Karpas-422 (cell line): Measurements from ENCODE around the gene KCNE4. TPM values are rescaled to one million over a fixed set of nuclear protein-coding genes. Genes with fewer than 3 reads are reported as not detected.

Source experiments
- DNase-seq: peaks from one replicate; pipeline ENCODE4 v3.0.0-alpha.2; 2015
- H2AFZ ChIP-seq: fragments of 200-600 bp; sonication (generic); 2 replicates; pipeline ENCODE4 v1.6.1; 2014; ENCODE audit warnings: antibody characterized with exemption, low read length, mixed read lengths
- H3K27ac ChIP-seq: fragments of 200-600 bp; sonication (generic); 2 replicates; pipeline ENCODE4 v1.5.1; 2014; ENCODE audit warnings: mild to moderate bottlenecking, low read length, moderate library complexity
- H3K27me3 ChIP-seq: fragments of 200-600 bp; sonication (generic); 2 replicates; pipeline ENCODE4 v1.6.1; 2014; ENCODE audit warnings: low read length, mixed read lengths
- H3K36me3 ChIP-seq: fragments of 200-600 bp; sonication (generic); 2 replicates; pipeline ENCODE4 v1.6.1; 2014; ENCODE audit warnings: low read length, mixed read lengths; ENCODE audit not compliant: insufficient read depth
- H3K4me1 ChIP-seq: fragments of 200-600 bp; sonication (generic); 2 replicates; pipeline ENCODE4 v1.6.1; 2014; ENCODE audit warnings: mild to moderate bottlenecking, low read length, mixed read lengths
- H3K4me2 ChIP-seq: fragments of 200-600 bp; sonication (generic); 2 replicates; pipeline ENCODE4 v1.6.1; 2014; ENCODE audit warnings: low read length, low read depth, mild to moderate bottlenecking; ENCODE audit not compliant: poor library complexity, severe bottlenecking
- H3K4me3 ChIP-seq: fragments of 200-600 bp; sonication (generic); 2 replicates; pipeline ENCODE4 v1.5.1; 2014; ENCODE audit warnings: mild to moderate bottlenecking, antibody characterized with exemption, low read length, mixed read lengths
- H3K79me2 ChIP-seq: fragments of 200-600 bp; sonication (generic); 2 replicates; pipeline ENCODE4 v1.6.1; 2014; ENCODE audit warnings: mild to moderate bottlenecking, low read length, mixed read lengths
- H3K9ac ChIP-seq: fragments of 200-600 bp; sonication (generic); 2 replicates; pipeline ENCODE4 v1.6.0; 2014; ENCODE audit warnings: low read length
- H3K9me2 ChIP-seq: fragments of 200-600 bp; sonication (generic), shearing (Covaris generic); replicated peaks from 2 replicates; pipeline ENCODE4 v1.6.0; 2014; ENCODE audit warnings: mild to moderate bottlenecking, low read length, moderate library complexity; ENCODE audit not compliant: insufficient read depth
- H3K9me3 ChIP-seq: fragments of 300-700, 200-600 bp; sonication (generic); 2 replicates; pipeline ENCODE4 v1.6.1; 2014; ENCODE audit warnings: low read length, mixed read lengths
- H4K20me1 ChIP-seq: fragments of 200-600 bp; sonication (generic); 2 replicates; pipeline ENCODE4 v1.6.1; 2014; ENCODE audit warnings: mild to moderate bottlenecking, antibody characterized with exemption, low read length, low read depth; ENCODE audit not compliant: insufficient read depth
- total RNA-seq: library from RNA; depleted of rRNA; stranded (reverse); fragments of >200 nt; shearing (Covaris generic); gene quantifications from 2 replicates; pipeline ENCODE4 v1.2.3, GENCODE V29; 2014; ENCODE audit warnings: low replicate concordance

KCNE4 gene
- total RNA-seq, 1 experiment from 2014 or later = not detected

- H3K4me3 ChIP-seq = no peak overlapping the region
- H3K79me2 ChIP-seq = no peaks in the 10 kb centered on the region
- no peaks in the 10 kb centered on the region for H4K20me1 ChIP-seq
- H3K9ac ChIP-seq = no peak overlapping the region
- no peak overlapping the region for H2AFZ ChIP-seq
- H3K9me3 ChIP-seq = no peaks in the 10 kb centered on the region
- H3K27ac ChIP-seq = no peak overlapping the region
- H3K27me3 ChIP-seq = no peaks in the 10 kb centered on the region
- H3K36me3 ChIP-seq = no peaks in the 10 kb centered on the region
- no peak for DNase-seq
- H3K4me2 ChIP-seq = no peak overlapping the region
- H3K9me2 ChIP-seq = no peaks in the 10 kb centered on the region
- no peaks in the 10 kb centered on the region for H3K4me1 ChIP-seq
Observed at GRCh38 chr2:223056701-223057418, 4.9 kb downstream of the KCNE4 start.

GRCh38 chr2:223057569-223057968, 5.6 kb downstream of the KCNE4 start:
- no peak overlapping the region for H2AFZ ChIP-seq
- H3K9ac ChIP-seq = no peak overlapping the region
- no peak overlapping the region for H3K4me2 ChIP-seq
- H3K4me1 ChIP-seq = no peaks in the 10 kb centered on the region
- no peak overlapping the region for H3K27ac ChIP-seq
- H3K9me3 ChIP-seq = no peaks in the 10 kb centered on the region
- DNase-seq = no peak
- no peaks in the 10 kb centered on the region for H3K27me3 ChIP-seq
- H3K36me3 ChIP-seq = no peaks in the 10 kb centered on the region
- H4K20me1 ChIP-seq = no peaks in the 10 kb centered on the region
- no peaks in the 10 kb centered on the region for H3K9me2 ChIP-seq
- no peak overlapping the region for H3K4me3 ChIP-seq
- H3K79me2 ChIP-seq = no peaks in the 10 kb centered on the region

- Histone ChIP-seq H3K27ac (no peak overlapping the region), H3K9me3 (no peaks in the 10 kb centered on the region), H3K4me2 (no peak overlapping the region), H2AFZ (no peak overlapping the region), H3K9ac (no peak overlapping the region), H3K9me2 (no peaks in the 10 kb centered on the region), H3K79me2 (no peaks in the 10 kb centered on the region), H3K27me3 (no peaks in the 10 kb centered on the region), H3K4me1 (no peaks in the 10 kb centered on the region), H3K4me3 (no peak overlapping the region), H4K20me1 (no peaks in the 10 kb centered on the region), H3K36me3 (no peaks in the 10 kb centered on the region)
- no peak for DNase-seq
Observed at GRCh38 chr2:223058952-223059716, 7.1 kb downstream of the KCNE4 start.

- Histone ChIP-seq H3K27me3 (no peaks in the 10 kb centered on the region), H2AFZ (no peak overlapping the region), H3K4me3 (no peak overlapping the region), H3K4me2 (no peak overlapping the region), H3K27ac (no peak overlapping the region), H4K20me1 (no peaks in the 10 kb centered on the region), H3K4me1 (no peaks in the 10 kb centered on the region), H3K9ac (no peak overlapping the region), H3K36me3 (no peaks in the 10 kb centered on the region), H3K9me3 (no peaks in the 10 kb centered on the region), H3K79me2 (no peaks in the 10 kb centered on the region), H3K9me2 (no peaks in the 10 kb centered on the region)
- DNase-seq = no peak
Observed at GRCh38 chr2:223060201-223060825, 8.3 kb downstream of the KCNE4 start.

- Histone ChIP-seq H3K9me2 (no peaks in the 10 kb centered on the region), H3K27me3 (no peaks in the 10 kb centered on the region), H3K9ac (no peak overlapping the region), H3K9me3 (no peaks in the 10 kb centered on the region), H3K27ac (no peak overlapping the region), H2AFZ (no peak overlapping the region), H3K4me3 (no peak overlapping the region), H4K20me1 (no peaks in the 10 kb centered on the region), H3K79me2 (no peaks in the 10 kb centered on the region), H3K4me1 (no peaks in the 10 kb centered on the region), H3K36me3 (no peaks in the 10 kb centered on the region), H3K4me2 (no peak overlapping the region)
- DNase-seq = no peak
Observed at GRCh38 chr2:223062396-223062795, 10.4 kb downstream of the KCNE4 start.

- Histone ChIP-seq H3K4me1 (no peaks in the 10 kb centered on the region), H3K36me3 (no peaks in the 10 kb centered on the region), H3K79me2 (no peaks in the 10 kb centered on the region), H3K4me2 (no peak overlapping the region), H3K9me3 (no peaks in the 10 kb centered on the region), H3K27me3 (no peaks in the 10 kb centered on the region), H3K27ac (no peak overlapping the region), H3K9ac (no peak overlapping the region), H2AFZ (no peak overlapping the region), H3K4me3 (no peak overlapping the region), H4K20me1 (no peaks in the 10 kb centered on the region), H3K9me2 (no peaks in the 10 kb centered on the region)
- no peak for DNase-seq
Observed at GRCh38 chr2:223065107-223065506, 13.1 kb downstream of the KCNE4 start.

- H3K9me2 ChIP-seq = no peaks in the 10 kb centered on the region
- no peaks in the 10 kb centered on the region for H3K4me1 ChIP-seq
Observed at GRCh38 chr2:223066721-223067120, 14.7 kb downstream of the KCNE4 start.

GRCh38 chr2:223068071-223068470, 16.1 kb downstream of the KCNE4 start:
- no peaks in the 10 kb centered on the region for H4K20me1 ChIP-seq
- H3K9me3 ChIP-seq = no peaks in the 10 kb centered on the region
- no peaks in the 10 kb centered on the region for H3K79me2 ChIP-seq
- H3K4me3 ChIP-seq = no peak overlapping the region
- H3K4me2 ChIP-seq = no peak overlapping the region
- no peak overlapping the region for H3K27ac ChIP-seq
- no peaks in the 10 kb centered on the region for H3K4me1 ChIP-seq
- H2AFZ ChIP-seq = no peak overlapping the region
- H3K9ac ChIP-seq = no peak overlapping the region
- no peaks in the 10 kb centered on the region for H3K27me3 ChIP-seq
- no peaks in the 10 kb centered on the region for H3K36me3 ChIP-seq
- H3K9me2 ChIP-seq = no peaks in the 10 kb centered on the region
- no peak for DNase-seq

More at GRCh38 chr2:223066721-223067120, 14.7 kb downstream of the KCNE4 start:
- Histone ChIP-seq H3K27me3 (no peaks in the 10 kb centered on the region), H3K36me3 (no peaks in the 10 kb centered on the region), H3K9ac (no peak overlapping the region), H3K27ac (no peak overlapping the region), H3K9me3 (no peaks in the 10 kb centered on the region), H3K4me2 (no peak overlapping the region), H3K4me3 (no peak overlapping the region), H3K79me2 (no peaks in the 10 kb centered on the region), H4K20me1 (no peaks in the 10 kb centered on the region), H2AFZ (no peak overlapping the region)
- no peak for DNase-seq
